D721Med (cell line): Measurements from ENCODE around the gene APIP.
"Not testable (repeated sequence)": the region's sequence is repeated elsewhere in the genome, so short reads cannot be mapped to it uniquely, and the experiment has no call there.

Source experiments
- DNase-seq: peaks from one replicate; pipeline ENCODE4 v3.0.0; 2011; ENCODE audit warnings: low spot score; ENCODE audit not compliant: insufficient read length
- FAIRE-seq: peaks from 2 replicates; lab custom pipeline; 2011; peaks lifted over from hg19 to GRCh38; lab: Jason Lieb, UNC
- CTCF ChIP-seq: IDR thresholded peaks from 2 replicates; pipeline ENCODE4 v1.5.1; 2012; ENCODE audit warnings: mild to moderate bottlenecking, control low read depth; ENCODE audit not compliant: insufficient read depth; ENCODE audit errors: missing control alignments

Gene APIP

DNA sequence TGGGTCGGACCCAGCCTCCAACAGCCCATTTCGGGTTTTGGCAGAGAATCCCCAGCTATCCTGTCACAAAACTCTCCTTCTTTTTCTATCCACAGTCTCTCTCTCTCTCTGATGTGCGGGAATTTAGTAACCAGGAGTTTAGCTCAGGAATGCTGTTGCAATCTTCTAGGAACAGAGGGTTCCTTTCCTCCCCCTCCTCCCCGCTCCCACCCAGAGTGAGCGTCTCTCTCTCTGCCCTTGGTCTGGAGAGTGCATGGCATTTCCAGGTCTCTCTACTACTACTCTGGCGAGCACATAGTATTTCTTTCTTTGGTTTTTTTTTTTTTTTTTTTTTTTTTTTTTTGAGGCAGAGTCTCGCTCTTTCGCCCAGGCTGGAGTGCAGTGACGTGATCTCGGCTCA lies 17.7 kb downstream of the APIP start:
- TF ChIP-seq CTCF = no peak
- FAIRE-seq (no peak), DNase-seq (no peak)

- no peak for TF ChIP-seq CTCF
- DNase-seq = no peak
- FAIRE-seq = no peak
Observed at GRCh38 chr11:34897171-34897870, 18.9 kb downstream of the APIP start.

- not testable (repeated sequence) for FAIRE-seq
Observed at GRCh38 chr11:34896191-34896590, 20.0 kb downstream of the APIP start.

DNA sequence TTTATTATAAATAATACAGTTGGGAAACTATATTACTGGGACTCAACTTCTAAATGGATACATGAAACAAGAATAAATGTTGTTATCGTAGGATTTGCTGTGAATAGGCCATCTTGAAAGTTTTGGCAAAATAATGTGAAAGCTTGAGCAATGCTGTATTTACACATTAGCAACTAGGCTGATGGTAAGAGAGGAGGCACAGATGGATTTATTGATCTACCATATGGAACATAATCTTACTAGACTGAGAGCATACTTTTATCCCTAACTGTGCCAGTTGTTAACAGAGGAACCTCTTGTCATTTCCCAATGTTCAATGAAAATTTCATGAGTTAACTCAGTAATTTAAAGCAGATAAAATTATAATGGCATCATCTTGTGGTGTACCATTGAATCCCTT lies 22.8 kb downstream of the APIP start:
- DNase-seq (no peak), FAIRE-seq (no peak)
- TF ChIP-seq CTCF = no peak

More at GRCh38 chr11:34896191-34896590, 20.0 kb downstream of the APIP start:
- DNase-seq = not testable (repeated sequence)

GRCh38 chr11:34891611-34892010 lies 24.6 kb downstream of the APIP start:
- no peak for DNase-seq
- no peak for FAIRE-seq
- TF ChIP-seq CTCF = no peak

GRCh38 chr11:34890812-34891211 lies 25.4 kb downstream of the APIP start:
- DNase-seq (no peak), FAIRE-seq (peak; percentile 80)
- TF ChIP-seq CTCF = peak; percentile 42

DNA sequence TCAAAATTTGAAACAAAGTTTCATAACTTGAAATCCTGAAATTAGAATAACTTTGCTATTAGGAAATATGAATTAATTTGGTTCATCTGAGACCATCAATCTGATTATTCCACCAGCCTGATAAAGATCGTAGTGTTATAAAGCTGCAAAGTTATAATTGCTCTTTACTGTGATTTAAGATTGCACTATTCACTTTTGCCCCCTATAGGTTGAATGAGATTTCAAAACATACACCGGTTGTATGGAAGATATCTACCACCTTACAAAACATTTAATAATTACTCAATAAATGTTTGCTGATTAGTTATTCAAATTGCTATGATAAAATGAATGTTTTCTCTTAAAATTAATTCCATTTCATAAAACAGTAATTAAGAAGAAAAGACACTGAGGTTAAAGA lies 26.1 kb downstream of the APIP start:
- DNase-seq (no peak), FAIRE-seq (no peak)
- TF ChIP-seq CTCF = no peak
